GM18502 (cell line): ENCODE measurements around the gene C2orf80.
"Not testable (repeated sequence)": the region's sequence is repeated elsewhere in the genome, so short reads cannot be mapped to it uniquely, and the experiment has no call there.

ENCODE experiments used
- ATAC-seq: cut with Tn5 transposase; IDR thresholded peaks from one replicate; pipeline ENCODE4 v1.9.1; 2021; ENCODE audit warnings: mild to moderate bottlenecking; ENCODE audit not compliant: unreplicated experiment, poor library complexity

C2orf80 gene

DNA sequence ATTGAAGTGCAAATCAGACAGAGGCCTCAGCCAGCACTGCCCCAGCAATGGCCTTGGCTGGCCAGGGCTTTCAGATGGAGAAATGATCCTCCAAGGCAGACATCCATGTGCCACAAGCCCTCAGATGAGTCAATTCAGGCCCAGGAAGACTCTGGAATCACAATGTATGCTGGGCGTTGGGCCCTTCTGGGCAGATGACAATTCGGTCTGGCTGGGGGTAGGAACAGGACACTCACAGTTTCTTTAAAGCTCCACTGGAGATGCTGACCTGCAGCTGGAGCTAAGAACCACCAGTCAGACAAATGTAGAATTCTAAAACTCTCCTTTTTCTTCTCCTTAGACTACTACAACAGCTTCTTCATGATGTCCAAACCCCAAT lies 53.1 kb downstream of the C2orf80 start:
- ATAC-seq, result no peak

DNA sequence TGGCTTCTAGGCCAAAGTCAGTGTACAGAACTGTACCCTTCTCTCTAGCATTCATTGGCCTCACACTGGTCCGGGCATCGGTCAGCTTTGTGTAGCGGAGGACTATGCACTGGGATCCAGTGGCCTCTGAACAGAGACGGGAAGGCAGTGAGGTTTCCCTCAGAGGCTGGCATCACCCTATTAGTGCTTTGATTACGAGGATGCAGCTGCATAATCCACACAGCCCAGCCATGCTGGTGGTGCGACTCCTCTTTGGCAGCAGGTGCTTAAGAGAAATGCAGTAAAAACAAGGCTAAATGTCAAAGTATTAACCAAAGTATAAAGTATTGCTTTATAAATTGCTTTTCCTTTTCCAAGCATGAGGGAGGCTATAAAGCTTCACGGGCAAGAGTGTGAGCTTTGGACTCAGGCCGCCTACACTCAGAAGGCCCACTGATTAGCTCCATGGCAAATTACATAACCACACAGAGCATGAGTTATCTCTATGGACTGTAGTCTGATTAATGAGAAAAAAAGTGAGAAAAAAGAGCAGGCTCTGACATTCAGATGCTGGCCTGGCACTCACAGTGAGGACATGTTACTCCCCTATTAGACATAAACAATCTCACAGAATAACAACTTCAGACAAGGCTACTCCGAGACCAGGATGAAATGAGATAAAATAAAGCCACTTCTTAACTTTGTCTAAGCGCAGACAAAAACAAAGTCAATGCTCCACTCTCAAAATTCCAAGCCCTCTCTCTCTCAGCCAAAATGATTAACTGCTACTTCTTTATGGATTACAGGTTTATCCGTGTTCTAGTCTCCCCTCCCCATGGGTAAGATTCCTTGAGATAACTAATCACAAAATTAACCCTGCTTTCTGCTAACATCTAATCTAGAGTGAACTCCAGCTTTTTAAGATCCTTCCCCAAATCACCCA lies 53.8 kb downstream of the C2orf80 start:
- no peak for ATAC-seq

DNA sequence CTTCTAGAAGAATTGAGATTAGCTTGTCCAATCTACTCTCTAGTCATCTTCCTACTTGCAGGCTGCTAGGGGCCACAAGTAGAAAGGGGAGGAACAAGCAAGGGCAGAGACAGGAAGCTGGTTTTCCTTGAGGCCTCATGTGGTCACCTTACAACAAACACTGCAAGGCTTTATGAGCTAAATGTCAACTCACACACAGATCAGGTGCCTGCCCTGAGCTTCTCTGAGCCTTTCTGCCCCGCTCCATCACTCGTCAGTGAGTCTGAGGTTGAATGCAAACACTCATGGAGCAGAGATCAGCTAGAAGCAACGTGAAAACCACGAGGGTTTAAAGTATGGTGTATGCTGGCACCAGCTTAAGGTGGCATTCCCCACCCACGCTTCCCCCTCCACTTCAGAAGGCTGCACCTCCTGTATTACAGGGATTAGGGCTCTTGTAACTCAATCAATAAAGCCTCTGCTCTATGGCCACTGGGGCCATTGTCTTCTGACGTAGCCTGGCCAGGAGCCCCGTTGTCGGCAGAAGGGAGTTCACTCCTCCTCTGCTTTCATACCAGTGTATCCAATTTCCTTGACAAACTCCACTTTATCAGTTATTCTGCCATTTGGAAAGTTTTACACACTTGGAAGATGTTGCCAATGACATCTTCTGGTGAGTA lies 54.8 kb downstream of the C2orf80 start:
- ATAC-seq, result no peak

DNA sequence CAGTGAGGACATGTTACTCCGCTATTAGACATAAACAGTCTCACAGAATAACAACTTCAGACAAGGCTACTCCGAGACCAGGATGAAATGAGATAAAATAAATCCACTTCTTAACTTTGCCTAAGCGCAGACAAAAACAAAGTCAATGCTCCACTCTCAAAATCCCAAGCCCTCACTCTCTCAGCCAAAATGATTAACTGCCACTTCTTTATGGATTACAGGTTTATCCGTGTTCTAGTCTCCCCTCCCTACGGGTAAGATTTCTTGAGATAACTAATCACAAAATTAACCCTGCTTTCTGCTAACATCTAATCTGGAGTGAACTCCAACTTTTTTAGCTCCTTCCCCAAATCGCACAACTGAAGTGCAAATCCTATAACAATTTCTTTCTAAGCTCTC lies 59.1 kb downstream of the C2orf80 start:
- no peak for ATAC-seq

DNA sequence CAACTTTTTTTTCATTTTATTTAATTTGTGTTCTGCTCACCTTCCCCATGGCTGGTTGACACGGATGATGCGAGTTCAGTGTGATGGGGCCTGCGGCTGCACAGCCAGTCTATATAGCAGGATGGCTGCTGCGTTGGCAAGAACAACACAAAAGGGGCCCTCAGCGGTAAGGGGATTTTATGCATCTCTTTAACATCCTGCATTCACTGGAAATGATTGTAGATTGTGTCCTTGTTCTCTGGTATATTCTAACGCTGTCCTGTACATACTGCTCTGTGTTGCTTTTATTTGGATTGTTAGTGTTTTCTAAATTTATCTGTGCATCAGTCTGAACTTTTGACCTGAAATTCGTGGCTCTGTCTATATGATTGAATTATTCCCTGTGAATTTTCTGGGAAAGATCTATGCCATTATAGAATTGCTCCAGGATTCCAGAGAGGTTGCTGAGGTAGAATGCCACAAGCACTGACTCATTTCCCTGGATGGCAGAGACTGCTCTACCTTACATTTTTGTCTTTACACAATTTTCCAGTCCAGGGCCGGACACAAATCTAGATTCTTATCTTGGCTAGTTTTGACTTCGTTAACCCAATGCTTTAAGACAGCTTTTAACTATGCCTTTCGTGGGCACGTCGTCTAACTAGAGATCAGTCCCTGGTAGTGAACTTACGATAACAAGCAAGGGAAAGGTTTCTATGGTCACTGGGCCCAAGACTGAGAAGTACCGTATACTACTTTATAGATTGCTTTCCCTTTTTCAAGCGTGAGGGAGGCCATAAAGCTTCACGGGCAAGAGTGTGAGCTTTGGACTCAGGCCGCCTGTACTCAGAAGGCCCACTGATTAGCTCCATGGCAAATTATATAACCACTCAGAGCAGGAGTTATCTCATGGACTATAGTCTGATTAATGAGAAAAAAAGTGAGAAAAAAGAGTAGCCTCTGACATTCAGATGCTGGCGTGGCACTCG lies 59.8 kb downstream of the C2orf80 start, which contains the start of gene CRYGC:
TSS of gene CRYGC (minus strand) at position 85 of the 968 bp plus-strand sequence. CDS start at position 49, 36 bp downstream.
- no peak for ATAC-seq

DNA sequence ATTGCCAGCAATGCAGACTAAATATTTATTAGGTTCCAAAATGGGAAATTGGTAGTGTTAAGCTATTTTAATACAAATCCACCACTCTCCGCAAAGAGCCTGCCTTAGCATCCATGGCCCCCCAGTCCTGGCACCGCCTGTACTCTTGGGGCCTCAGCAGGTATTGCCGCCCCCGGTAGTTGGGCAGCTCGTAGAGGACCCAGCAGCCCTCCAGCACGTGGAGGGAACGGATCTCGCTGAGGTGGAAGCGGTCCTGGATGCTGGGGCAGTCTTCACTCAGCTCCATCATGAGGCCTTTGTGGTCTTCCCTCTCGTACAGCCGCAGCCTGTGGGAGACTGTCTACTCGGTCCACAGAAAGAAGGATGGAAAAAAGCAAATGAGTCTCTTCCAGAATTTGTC lies 61.7 kb downstream of the C2orf80 start:
- no peak for ATAC-seq

DNA sequence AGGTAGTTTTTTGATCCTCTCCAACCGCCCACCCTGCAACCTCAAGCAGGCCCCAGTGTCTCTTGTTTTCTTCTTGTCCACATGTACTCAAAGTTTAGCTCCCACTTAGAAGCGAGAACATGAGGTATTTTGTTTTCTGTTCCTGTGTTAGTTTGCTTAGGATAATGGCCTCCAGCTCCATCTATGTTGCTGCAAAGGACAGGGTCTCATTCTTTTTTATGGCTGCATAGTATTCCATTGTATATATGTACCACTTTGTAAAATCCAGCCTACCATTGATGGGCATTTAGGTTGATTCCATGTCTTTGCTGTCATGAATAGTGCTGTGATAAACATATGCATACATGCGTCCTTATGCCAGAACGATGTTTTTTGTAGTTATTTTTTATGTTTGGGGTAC lies 62.7 kb downstream of the C2orf80 start:
- ATAC-seq, result no peak

DNA sequence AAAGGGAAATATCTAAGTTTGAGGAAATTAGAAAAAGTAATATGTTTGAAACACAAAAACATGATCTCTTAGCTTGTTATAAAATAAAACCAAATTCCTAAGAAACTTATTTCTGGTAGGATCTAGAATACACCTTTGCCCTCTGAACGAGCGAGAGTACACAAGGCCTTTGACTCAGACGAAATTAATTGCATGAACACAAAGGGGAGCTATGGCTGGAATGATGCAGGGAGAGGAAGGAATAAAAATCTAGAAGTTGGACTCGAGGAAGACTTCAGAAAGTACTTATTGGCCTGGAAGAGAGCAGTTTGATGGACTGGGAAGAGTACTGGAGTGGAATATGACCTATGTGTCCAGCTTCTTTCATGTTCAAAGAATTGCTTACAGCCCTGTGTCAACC lies 64.6 kb downstream of the C2orf80 start:
- ATAC-seq, result no peak

DNA sequence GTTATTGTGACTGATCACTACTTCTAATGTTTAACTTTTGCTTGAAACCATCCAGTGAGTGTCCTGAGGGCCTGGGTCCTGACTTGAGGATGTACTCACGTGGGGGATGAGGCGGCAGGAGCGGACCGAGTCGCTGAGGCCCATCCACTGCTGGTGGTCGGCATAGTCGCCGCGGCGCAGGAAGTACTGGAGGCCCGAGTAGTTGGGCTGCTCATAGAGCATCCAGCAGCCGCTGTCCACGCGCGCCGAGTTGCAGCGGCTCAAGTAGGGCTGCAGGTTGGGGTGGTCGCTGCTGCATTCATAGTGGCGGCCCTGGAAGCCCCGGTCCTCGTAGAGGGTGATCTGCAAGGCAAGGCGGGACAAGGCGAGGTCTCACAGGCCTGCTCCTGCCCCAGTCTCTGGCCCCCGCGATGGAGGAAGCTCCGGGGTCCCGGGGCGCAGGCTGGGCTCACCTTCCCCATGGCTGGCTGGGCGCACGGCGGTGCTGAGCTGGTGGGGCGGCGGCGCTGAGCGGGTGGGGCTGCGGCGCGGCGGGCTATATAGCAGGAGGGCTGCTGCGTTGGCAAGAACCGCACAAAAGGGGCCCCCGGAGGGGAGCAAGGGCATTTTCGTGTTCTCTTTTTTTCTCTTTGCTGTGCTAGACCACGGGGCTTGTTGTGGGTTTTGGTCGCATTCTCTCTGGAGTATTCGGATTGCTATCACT lies 65.7 kb downstream of the C2orf80 start, which contains the start of gene CRYGD:
TSS of gene CRYGD (minus strand) at position 512 of the 703 bp plus-strand sequence. CDS start at position 461, 51 bp downstream.
- ATAC-seq, result not testable (repeated sequence)

DNA sequence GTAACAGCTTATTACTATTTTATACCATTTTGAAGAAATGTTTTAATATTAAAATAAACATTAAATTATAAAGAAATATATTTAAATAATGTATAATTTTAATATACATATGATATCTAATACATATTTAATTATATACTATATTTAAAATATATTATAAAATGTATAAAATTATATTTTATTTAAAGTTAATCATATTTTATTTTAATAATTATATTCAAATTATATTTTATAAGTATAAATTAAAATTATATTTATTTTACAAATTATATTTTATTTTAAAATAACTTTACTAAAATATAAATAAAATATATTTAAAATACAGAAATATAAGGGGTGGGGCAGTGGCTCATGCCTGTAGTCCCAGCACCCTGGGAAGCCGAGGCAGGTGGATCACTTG lies 67.6 kb downstream of the C2orf80 start:
- no peak for ATAC-seq

DNA sequence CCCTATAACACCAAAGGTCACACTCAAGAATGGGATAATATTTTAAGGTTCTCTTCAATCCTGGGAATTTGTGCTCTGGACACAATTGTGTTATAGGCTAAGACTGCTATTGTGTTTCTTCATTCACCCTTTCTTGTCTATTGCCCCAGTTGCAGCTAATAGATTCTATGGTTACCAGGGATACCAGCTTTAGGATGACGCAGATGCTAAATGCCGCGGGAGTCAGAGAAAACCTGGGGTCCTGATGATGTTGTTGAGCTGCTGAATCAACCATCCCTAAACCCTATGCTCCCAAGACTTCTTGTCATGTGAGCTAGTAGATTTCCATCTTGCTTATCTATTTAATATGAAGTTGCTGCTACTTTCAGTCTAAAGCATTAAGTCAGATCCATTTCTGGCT lies 70.9 kb downstream of the C2orf80 start:
- ATAC-seq, result no peak

DNA sequence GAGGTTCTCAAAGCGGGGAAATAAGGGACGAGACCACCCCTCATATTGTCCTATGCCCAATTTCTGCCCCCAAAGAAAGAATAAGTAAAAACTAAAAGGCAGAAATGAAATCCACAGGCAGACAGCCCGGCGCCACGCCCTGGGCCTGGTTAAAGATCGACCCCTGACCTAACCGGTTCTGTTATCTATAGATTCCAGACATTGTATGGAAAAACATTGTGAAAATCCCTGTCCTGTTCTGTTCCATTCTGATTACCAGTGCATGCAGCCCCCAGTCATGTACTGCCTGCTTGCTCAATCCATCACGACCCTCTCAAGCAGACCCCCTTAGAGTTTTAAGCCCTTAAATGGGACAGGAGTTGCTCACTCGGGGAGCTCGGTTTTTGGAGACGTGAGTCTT lies 72.4 kb downstream of the C2orf80 start:
- not testable (repeated sequence) for ATAC-seq
